Left ventricle myocardium inferior (tissue), 1 donor: ENCODE data around the gene FAAP24. TPM values are rescaled to one million over a fixed set of nuclear protein-coding genes. Genes with fewer than 3 reads are reported as not detected.
"Not testable (repeated sequence)": the region's sequence is repeated elsewhere in the genome, so short reads cannot be mapped to it uniquely, and the experiment has no call there.

Experiments used
- DNase-seq: peaks from one replicate; pipeline ENCODE4 v3.0.0-alpha.2; 2020
- H3K27ac ChIP-seq: fragments of 200-600 bp; replicated peaks from 2 replicates; pipeline ENCODE4 v1.8.0; 2021
- H3K27me3 ChIP-seq: fragments of 200-600 bp; 2 replicates; pipeline ENCODE4 v1.8.0; 2021; ENCODE audit warnings: low read depth
- H3K36me3 ChIP-seq: fragments of 200-600 bp; 2 replicates; pipeline ENCODE4 v1.8.0; 2021
- H3K4me1 ChIP-seq: fragments of 200-600 bp; 2 replicates; pipeline ENCODE4 v1.8.0; 2021
- H3K4me3 ChIP-seq: fragments of 200-600 bp; 2 replicates; pipeline ENCODE4 v1.8.0; 2021; ENCODE audit warnings: mild to moderate bottlenecking, moderate library complexity
- H3K9me3 ChIP-seq: fragments of 200-600 bp; replicated peaks from 2 replicates; pipeline ENCODE4 v1.8.0; 2021
- CTCF ChIP-seq: fragments of 200-600 bp; IDR thresholded peaks from 2 replicates; pipeline ENCODE4 v1.8.0; 2021; ENCODE audit warnings: antibody characterized with exemption, mild to moderate bottlenecking, borderline replicate concordance
- intact Hi-C: fragments of 100-400 bp; cut with micrococcal nuclease; formaldehyde crosslinking; loops from one replicate; pipeline ENCODE4 v1.11.0; 2022
- total RNA-seq: library from RNA; stranded (reverse); fragmentation: NEBNext Ultra II Directional; extraction: Animal tissue kit (Norgen Biotek cat#: 25700); gene quantifications from one replicate; pipeline ENCODE4 v1.2.1, GENCODE V29; 2021
- donor health status: DM: no; HTN: yes; CAD: no; lungs with severe emphysema.

Gene FAAP24
- total RNA-seq, 1 donor from 2014 or later, result 0.49 TPM

GRCh38 chr19:32988724-32989123, 16.7 kb downstream of the FAAP24 start:
- no peak overlapping the region for H3K4me3 ChIP-seq
- no peak for TF ChIP-seq CTCF
- no peaks in the 10 kb centered on the region for H3K27me3 ChIP-seq
- no peaks in the 10 kb centered on the region for H3K9me3 ChIP-seq
- no peak overlapping the region for H3K27ac ChIP-seq
- no peaks in the 10 kb centered on the region for H3K4me1 ChIP-seq
- H3K36me3 ChIP-seq, result peaks cover 9% of the 10 kb centered on the region
- intact Hi-C loops, result no loop called here
- no peak for DNase-seq

- H3K36me3 ChIP-seq, result peaks cover 14% of the 10 kb centered on the region
- DNase-seq, H3K9me3 ChIP-seq, H3K27me3 ChIP-seq, H3K27ac ChIP-seq, H3K4me3 ChIP-seq, intact Hi-C loops, H3K4me1 ChIP-seq: not testable (repeated sequence)
Observed at GRCh38 chr19:32995966-32996365, 23.9 kb downstream of the FAAP24 start.

GRCh38 chr19:32997061-32997464, 25.0 kb downstream of the FAAP24 start:
- intact Hi-C loops, H3K27ac ChIP-seq, H3K4me1 ChIP-seq, H3K4me3 ChIP-seq, H3K9me3 ChIP-seq, H3K36me3 ChIP-seq, H3K27me3 ChIP-seq, DNase-seq: not testable (repeated sequence)

- no peak overlapping the region for H3K27ac ChIP-seq
- no peaks in the 10 kb centered on the region for H3K27me3 ChIP-seq
- H3K36me3 ChIP-seq, result peaks cover 6% of the 10 kb centered on the region
- no peaks in the 10 kb centered on the region for H3K4me1 ChIP-seq
- no peak overlapping the region for H3K4me3 ChIP-seq
- no peak for DNase-seq
- no peak for TF ChIP-seq CTCF
- intact Hi-C loops, result no loop called here
- H3K9me3 ChIP-seq, result no peaks in the 10 kb centered on the region
Observed at GRCh38 chr19:32997716-32998355, 25.8 kb downstream of the FAAP24 start.

GRCh38 chr19:32998722-32999121, 26.7 kb downstream of the FAAP24 start:
- H3K27ac ChIP-seq, result no peak overlapping the region
- no peaks in the 10 kb centered on the region for H3K4me1 ChIP-seq
- H3K27me3 ChIP-seq, result no peaks in the 10 kb centered on the region
- TF ChIP-seq CTCF, result no peak
- no peak overlapping the region for H3K4me3 ChIP-seq
- peaks cover 6% of the 10 kb centered on the region for H3K36me3 ChIP-seq
- intact Hi-C loops, result no loop called here
- H3K9me3 ChIP-seq, result no peaks in the 10 kb centered on the region
- no peak for DNase-seq

GRCh38 chr19:33000510-33000909, 28.5 kb downstream of the FAAP24 start:
- H3K4me1 ChIP-seq, result no peaks in the 10 kb centered on the region
- no peak overlapping the region for H3K27ac ChIP-seq
- intact Hi-C loops, result no loop called here
- peaks cover 4% of the 10 kb centered on the region for H3K36me3 ChIP-seq
- no peak overlapping the region for H3K4me3 ChIP-seq
- no peak for DNase-seq
- H3K27me3 ChIP-seq, result no peaks in the 10 kb centered on the region
- no peak for TF ChIP-seq CTCF
- no peaks in the 10 kb centered on the region for H3K9me3 ChIP-seq
